Tibial nerve (tissue), 3 donors: ENCODE results near the gene CACNA1G.

ENCODE experiments used
- CTCF ChIP-seq, 5 experiments: fragments of 200-600 bp in 3 of 5; fragments of 450-650 bp in 2 of 5; sonication (generic) in 3 of 5; IDR thresholded peaks; one replicate each; pipeline ENCODE4 v1.5.1; 2016 to 2019; ENCODE audit warnings: antibody characterized with exemption in 5 of 5, mild to moderate bottlenecking in 3 of 5, moderate library complexity in 2 of 5
- POLR2A ChIP-seq, 2 donors: fragments of 450-650 bp; IDR thresholded peaks; one replicate each; pipeline ENCODE4 v1.6.1; 2017; ENCODE audit warnings: antibody characterized with exemption in 2 of 2, mild to moderate bottlenecking in 2 of 2, moderate library complexity in 2 of 2

- TF ChIP-seq CTCF (IDR thresholded peaks at IDR 0.05) (no peak), POLR2A (IDR thresholded peaks at IDR 0.05) (no peak)
Measured at GRCh38 chr17:50561746-50562141, 1.2 kb downstream of the CACNA1G start.
